Stomach smooth muscle (tissue), 2 donors: ENCODE measurements around the gene MAN1C1.

Experiments used
- H3K27ac ChIP-seq: one replicate; pipeline ENCODE4 v1.7.0; 2013; ENCODE audit warnings: mild to moderate bottlenecking, low read length, inconsistent platforms
- H3K27me3 ChIP-seq, 2 donors: one replicate each; pipeline ENCODE4 v1.7.0; 2013; ENCODE audit warnings: low read length in 2 of 2; ENCODE audit not compliant: insufficient read depth in 2 of 2, control insufficient read depth in 1 of 2
- H3K36me3 ChIP-seq, 2 donors: one replicate each; pipeline ENCODE4 v1.7.0; 2013; ENCODE audit warnings: low read length in 2 of 2; ENCODE audit not compliant: control insufficient read depth in 2 of 2, insufficient read depth in 2 of 2
- H3K4me1 ChIP-seq: one replicate; pipeline ENCODE4 v1.7.0; 2013; ENCODE audit warnings: low read length; ENCODE audit not compliant: control insufficient read depth, insufficient read depth
- H3K4me3 ChIP-seq, 2 donors: one replicate each; pipeline ENCODE4 v1.7.0; 2013; ENCODE audit warnings: low read length in 2 of 2
- H3K9ac ChIP-seq, 2 donors: one replicate each; pipeline ENCODE4 v1.7.0; 2013; ENCODE audit warnings: low read length in 2 of 2, mild to moderate bottlenecking in 1 of 2
- H3K9me3 ChIP-seq, 2 donors: one replicate each; pipeline ENCODE4 v1.7.0; 2013; ENCODE audit warnings: low read length in 2 of 2; ENCODE audit not compliant: control insufficient read depth in 2 of 2
- donor health status: healthy.
- donor health status: Pancreatic carcinoma.

The MAN1C1 gene

GRCh38 chr1:25817840-25818501 lies 201.4 kb downstream of the MAN1C1 start:
- Histone ChIP-seq H3K27me3 (no peaks in the 10 kb centered on the region), H3K9ac (peak overlapping the region in 1 of 2 donors; percentile 21), H3K9me3 (no peaks in the 10 kb centered on the region), H3K36me3 (peaks cover 13 to 24% of the 10 kb centered on the region in 2 donors), H3K4me1 (peaks cover 31% of the 10 kb centered on the region), H3K4me3 (no peak overlapping the region), H3K27ac (no peak overlapping the region)

- no peaks in the 10 kb centered on the region for H3K27me3 ChIP-seq
These were observed 202.0 kb downstream of the MAN1C1 start for GRCh38 chr1:25818569-25818968.

GRCh38 chr1:25819491-25820246 lies 203.1 kb downstream of the MAN1C1 start, which contains the start of gene MTFR1L:
Gene MTFR1L, plus strand, starts transcription at chr1:25819954. Its CDS starts 3,151 bp downstream, at chr1:25823105.
- Histone ChIP-seq H3K27me3 (no peaks in the 10 kb centered on the region), H3K36me3 (peaks cover 3 to 12% of the 10 kb centered on the region in 2 donors), H3K9me3 (no peaks in the 10 kb centered on the region), H3K9ac (peak within 1 kb of the TSS; percentile 85 to 90), H3K27ac (peak within 1 kb of the TSS; percentile 80), H3K4me3 (peak within 1 kb of the TSS; percentile 83 to 93), H3K4me1 (peaks cover 31% of the 10 kb centered on the region)

More at GRCh38 chr1:25818569-25818968, 202.0 kb downstream of the MAN1C1 start:
- Histone ChIP-seq H3K27ac (peak overlapping the region; percentile 80), H3K9ac (peak overlapping the region; percentile 85 to 90), H3K4me3 (peak overlapping the region; percentile 83 to 93), H3K36me3 (peaks cover 10 to 20% of the 10 kb centered on the region in 2 donors), H3K9me3 (no peaks in the 10 kb centered on the region), H3K4me1 (peaks cover 31% of the 10 kb centered on the region)

GRCh38 chr1:25820247-25821111 lies 203.9 kb downstream of the MAN1C1 start:
- H3K9me3 ChIP-seq: no peaks in the 10 kb centered on the region
- H3K9ac ChIP-seq: peak overlapping the region; percentile 85 to 90
- H3K4me1 ChIP-seq: peaks cover 31% of the 10 kb centered on the region
- no peaks in the 10 kb centered on the region for H3K27me3 ChIP-seq
- H3K4me3 ChIP-seq: peak overlapping the region; percentile 83 to 93
- H3K36me3 ChIP-seq: peaks cover 3 to 9% of the 10 kb centered on the region in 2 donors
- peak overlapping the region; percentile 80 for H3K27ac ChIP-seq

DNA sequence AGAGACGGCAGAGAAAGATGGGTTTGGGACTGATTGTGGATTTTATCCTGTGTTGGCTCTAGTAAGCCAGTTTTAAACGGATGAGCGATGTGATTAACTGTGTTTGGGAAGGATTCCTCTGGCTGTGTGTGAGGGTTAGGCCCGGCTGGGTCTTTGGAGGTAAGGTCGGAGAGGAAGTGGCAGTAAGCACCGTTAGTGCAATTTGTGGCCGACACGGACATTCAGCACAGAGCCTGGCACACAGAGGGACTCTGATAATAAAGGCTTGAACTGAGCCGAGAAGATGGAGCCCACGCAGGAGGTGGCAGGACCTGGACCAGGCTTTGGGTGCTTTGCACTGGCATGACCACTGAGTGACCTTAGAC lies 204.5 kb downstream of the MAN1C1 start:
- peak overlapping the region; percentile 83 to 93 for H3K4me3 ChIP-seq
- H3K9ac ChIP-seq: peak overlapping the region; percentile 85 to 90
- H3K36me3 ChIP-seq: peaks cover 3 to 10% of the 10 kb centered on the region in 2 donors
- H3K27ac ChIP-seq: no peak overlapping the region
- peaks cover 31% of the 10 kb centered on the region for H3K4me1 ChIP-seq
- no peaks in the 10 kb centered on the region for H3K9me3 ChIP-seq
- H3K27me3 ChIP-seq: no peaks in the 10 kb centered on the region

DNA sequence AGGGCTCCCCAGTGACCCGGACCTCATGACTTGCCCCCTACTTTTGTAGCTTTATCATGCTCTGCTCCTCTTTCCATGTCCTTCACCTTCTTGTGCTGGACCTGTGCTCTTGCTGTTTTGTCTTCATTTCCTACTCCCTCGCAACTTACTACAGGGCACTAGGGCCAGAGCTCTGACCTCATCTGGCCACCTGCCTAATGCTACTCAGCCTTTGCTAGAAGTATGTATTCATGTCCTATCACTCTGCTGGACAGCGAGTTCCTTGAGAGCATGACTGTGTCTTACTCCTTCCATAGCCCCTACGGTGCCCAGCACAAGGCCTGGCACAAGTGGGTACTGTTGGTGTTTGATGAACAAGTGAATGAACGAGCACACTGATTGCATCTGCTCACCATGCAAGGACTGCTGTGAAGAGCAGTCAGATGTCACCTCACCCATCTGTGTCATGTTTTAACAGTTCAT lies 205.1 kb downstream of the MAN1C1 start:
- H3K27me3 ChIP-seq: no peaks in the 10 kb centered on the region
- H3K27ac ChIP-seq: no peak overlapping the region
- H3K36me3 ChIP-seq: peaks cover 7 to 16% of the 10 kb centered on the region in 2 donors
- H3K4me1 ChIP-seq: peaks cover 28% of the 10 kb centered on the region
- peak overlapping the region; percentile 83 to 93 for H3K4me3 ChIP-seq
- H3K9ac ChIP-seq: peak overlapping the region; percentile 85 to 90
- no peaks in the 10 kb centered on the region for H3K9me3 ChIP-seq

GRCh38 chr1:25825605-25826004 lies 209.0 kb downstream of the MAN1C1 start:
- no peak overlapping the region for H3K27ac ChIP-seq
- H3K36me3 ChIP-seq: peaks cover 36 to 45% of the 10 kb centered on the region in 2 donors
- no peak overlapping the region for H3K4me3 ChIP-seq
- H3K27me3 ChIP-seq: no peaks in the 10 kb centered on the region
- H3K9me3 ChIP-seq: no peaks in the 10 kb centered on the region
- peaks cover 14% of the 10 kb centered on the region for H3K4me1 ChIP-seq
- no peak overlapping the region for H3K9ac ChIP-seq

DNA sequence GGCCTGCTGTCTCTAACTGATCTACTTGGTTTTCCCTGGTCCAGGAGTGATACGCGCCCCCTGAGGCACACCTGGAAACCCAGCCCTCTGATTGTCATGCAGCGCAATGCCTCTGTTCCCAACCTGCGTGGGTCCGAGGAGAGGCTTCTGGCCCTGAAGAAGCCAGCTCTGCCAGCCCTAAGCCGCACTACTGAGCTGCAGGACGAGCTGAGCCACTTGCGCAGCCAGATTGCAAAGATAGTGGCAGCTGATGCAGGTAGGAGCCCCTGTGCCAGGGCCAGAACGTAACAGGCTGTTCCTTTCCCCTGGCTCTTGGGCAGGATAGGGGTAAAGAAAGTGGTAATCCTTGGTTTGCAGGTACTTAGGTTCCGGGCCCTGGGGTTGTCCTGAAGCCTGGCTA lies 210.0 kb downstream of the MAN1C1 start:
- H3K9ac ChIP-seq: no peak overlapping the region
- no peaks in the 10 kb centered on the region for H3K9me3 ChIP-seq
- no peak overlapping the region for H3K27ac ChIP-seq
- peaks cover 41 to 54% of the 10 kb centered on the region in 2 donors for H3K36me3 ChIP-seq
- peaks cover 5% of the 10 kb centered on the region for H3K4me1 ChIP-seq
- no peaks in the 10 kb centered on the region for H3K27me3 ChIP-seq
- H3K4me3 ChIP-seq: no peak overlapping the region

DNA sequence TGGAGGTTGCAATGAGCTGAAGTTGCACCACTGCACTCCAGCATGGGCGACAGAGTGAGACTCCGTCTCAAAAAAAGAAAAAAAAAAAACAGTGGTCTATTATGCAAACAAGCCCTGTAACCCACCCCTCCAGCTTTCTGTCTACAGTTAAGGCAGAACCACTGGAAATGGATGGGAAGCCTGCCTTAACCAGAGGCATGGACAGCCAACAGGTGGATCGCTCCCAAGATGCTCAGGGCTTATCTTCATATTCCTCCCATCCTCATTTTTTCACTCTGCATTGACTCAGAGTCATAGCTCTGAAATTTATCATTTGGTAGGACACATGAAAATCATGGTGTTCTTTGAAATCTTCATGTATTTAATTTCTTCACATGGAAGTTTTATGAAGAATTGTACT lies 211.9 kb downstream of the MAN1C1 start:
- Histone ChIP-seq H3K4me1 (no peaks in the 10 kb centered on the region), H3K9me3 (no peaks in the 10 kb centered on the region), H3K4me3 (no peak overlapping the region), H3K27ac (no peak overlapping the region), H3K36me3 (peaks cover 52 to 70% of the 10 kb centered on the region in 2 donors), H3K9ac (no peak overlapping the region), H3K27me3 (no peaks in the 10 kb centered on the region)

GRCh38 chr1:25829046-25829445 lies 212.5 kb downstream of the MAN1C1 start:
- no peaks in the 10 kb centered on the region for H3K9me3 ChIP-seq
- H3K4me3 ChIP-seq: no peak overlapping the region
- no peaks in the 10 kb centered on the region for H3K27me3 ChIP-seq
- no peak overlapping the region for H3K9ac ChIP-seq
- H3K4me1 ChIP-seq: no peaks in the 10 kb centered on the region
- H3K36me3 ChIP-seq: peaks cover 56 to 73% of the 10 kb centered on the region in 2 donors
- no peak overlapping the region for H3K27ac ChIP-seq
